GM10248 (cell line): Measurements from ENCODE around the gene PGF.

ENCODE experiments used
- CTCF ChIA-PET: fragments of 300-600 bp; sonication (Branson Sonifier 250); formaldehyde crosslinking; extraction: SDS; loops from one replicate; lab custom pipeline; 2021; ENCODE audit warnings: antibody characterized with exemption; lab: Yijun Ruan, JAX
- POLR2A ChIA-PET: fragments of 350-650 bp; sonication (Branson Sonifier 250); formaldehyde crosslinking; extraction: SDS; loops from one replicate; lab custom pipeline; 2020; ENCODE audit warnings: antibody characterized with exemption; lab: Yijun Ruan, JAX
- DNase-seq: peaks from one replicate; pipeline ENCODE4 v3.0.0; 2012; ENCODE audit errors: extremely low spot score
- TF ChIP-seq, protein P1 (sequence below): IDR thresholded peaks from 2 replicates; pipeline ENCODE4 v1.5.1; 2012; ENCODE audit warnings: mild to moderate bottlenecking, low read depth; ENCODE audit errors: extremely low read depth, missing control alignments, control extremely low read depth

PGF gene

DNA sequence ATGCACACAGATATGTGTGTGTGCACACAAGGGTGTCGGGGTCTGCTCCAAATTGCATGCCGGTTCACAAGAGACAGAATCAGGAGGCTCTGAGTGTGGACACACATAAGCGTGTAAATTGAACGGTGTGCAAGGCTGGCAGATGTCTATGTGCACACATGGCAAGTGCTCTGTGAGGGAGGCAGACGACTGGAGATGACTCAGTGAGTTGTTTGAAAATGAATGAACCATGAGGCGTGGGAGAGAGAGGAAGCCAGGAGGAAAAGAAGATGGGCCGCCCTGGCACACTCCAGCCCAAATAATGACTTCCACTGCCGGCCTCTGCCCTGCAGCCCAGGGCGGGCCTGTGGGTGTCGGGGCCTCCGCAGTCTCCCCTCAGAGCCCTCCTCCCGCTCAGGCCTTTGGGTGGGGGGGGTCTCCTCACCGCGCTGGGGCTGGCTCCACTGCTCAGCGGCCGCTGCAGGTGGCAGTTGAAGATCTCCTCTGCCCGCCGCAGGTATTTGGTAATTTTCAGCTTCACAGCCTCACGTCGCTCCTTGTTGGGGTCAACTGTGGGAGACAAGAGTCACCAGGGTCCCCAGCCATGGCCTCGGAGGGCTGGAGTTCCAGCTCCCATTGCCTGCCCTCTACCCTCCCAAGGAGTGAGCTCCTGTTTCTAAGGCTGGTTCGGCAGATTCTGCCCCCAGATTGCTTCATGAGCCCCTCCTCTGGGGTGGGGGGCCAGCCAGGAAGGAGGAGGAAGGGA is 35.8 kb downstream of the PGF start:
- TF ChIP-seq, protein P1, sequence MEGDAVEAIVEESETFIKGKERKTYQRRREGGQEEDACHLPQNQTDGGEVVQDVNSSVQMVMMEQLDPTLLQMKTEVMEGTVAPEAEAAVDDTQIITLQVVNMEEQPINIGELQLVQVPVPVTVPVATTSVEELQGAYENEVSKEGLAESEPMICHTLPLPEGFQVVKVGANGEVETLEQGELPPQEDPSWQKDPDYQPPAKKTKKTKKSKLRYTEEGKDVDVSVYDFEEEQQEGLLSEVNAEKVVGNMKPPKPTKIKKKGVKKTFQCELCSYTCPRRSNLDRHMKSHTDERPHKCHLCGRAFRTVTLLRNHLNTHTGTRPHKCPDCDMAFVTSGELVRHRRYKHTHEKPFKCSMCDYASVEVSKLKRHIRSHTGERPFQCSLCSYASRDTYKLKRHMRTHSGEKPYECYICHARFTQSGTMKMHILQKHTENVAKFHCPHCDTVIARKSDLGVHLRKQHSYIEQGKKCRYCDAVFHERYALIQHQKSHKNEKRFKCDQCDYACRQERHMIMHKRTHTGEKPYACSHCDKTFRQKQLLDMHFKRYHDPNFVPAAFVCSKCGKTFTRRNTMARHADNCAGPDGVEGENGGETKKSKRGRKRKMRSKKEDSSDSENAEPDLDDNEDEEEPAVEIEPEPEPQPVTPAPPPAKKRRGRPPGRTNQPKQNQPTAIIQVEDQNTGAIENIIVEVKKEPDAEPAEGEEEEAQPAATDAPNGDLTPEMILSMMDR, result no peak
- no peak for DNase-seq
- POLR2A ChIA-PET, result no interaction called here
- CTCF ChIA-PET, result interaction anchor here (1.2 to 8.4 kb wide), 3 partner anchors 13 to 311 kb away, joined by 3 to 81 read pairs (median 3); no protein-coding TSS in a partner anchor

DNA sequence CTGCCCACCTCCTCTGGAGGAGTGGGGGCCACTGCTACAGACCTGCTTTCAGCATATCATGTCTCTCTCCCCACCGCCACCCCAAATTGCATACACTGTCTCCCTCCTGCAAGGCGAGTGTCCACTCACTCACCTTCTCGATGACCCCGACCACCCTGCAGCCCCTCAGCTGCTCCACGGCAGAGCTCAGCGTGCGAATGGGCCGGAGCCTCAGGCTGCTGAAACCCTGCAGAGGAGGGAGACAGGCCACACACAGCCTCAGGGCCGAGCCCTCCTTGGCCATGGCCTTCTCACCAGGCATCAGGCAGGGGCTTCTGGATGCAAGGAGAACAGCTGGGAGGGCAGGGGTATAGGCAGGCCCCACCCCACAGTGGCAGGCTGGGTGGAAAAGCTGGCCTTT is 37.0 kb downstream of the PGF start:
- no peak for DNase-seq
- TF ChIP-seq, protein P1, result no peak
- POLR2A ChIA-PET, result no interaction called here
- CTCF ChIA-PET, result interaction anchor here (1.3 to 2.8 kb wide), 4 partner anchors 12 to 58 kb away, joined by 3 to 33 read pairs (median 10); no protein-coding TSS in a partner anchor

DNA sequence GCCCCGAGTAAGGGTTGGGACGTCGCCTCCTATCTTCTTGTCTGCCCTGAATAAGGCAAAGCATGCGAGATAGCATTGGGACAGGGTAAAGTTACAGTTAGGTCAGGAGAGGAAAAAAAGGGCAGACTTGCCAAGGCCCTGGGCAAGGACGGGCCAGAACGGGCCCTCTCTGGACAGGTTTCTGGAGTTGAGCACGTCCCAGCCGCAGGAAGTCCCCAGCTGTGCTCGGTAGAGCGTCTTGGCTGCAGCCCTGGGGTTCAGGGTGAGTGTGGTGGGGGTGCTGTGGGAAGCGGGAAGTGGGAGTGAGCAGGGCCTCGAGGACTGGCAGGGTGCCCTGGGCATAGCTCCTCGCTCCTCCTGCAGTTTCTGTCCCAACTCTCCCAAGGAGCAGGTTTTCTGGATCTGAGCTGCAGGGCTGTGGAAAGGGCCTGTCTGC is 37.7 kb downstream of the PGF start:
- ChIA-PET POLR2A (no interaction called here), CTCF (interaction anchor here (1.0 to 2.8 kb wide), 8 partner anchors 11 to 562 kb away, joined by 3 to 33 read pairs (median 4); no protein-coding TSS in a partner anchor)
- DNase-seq, result no peak
- TF ChIP-seq, protein P1, result no peak

DNA sequence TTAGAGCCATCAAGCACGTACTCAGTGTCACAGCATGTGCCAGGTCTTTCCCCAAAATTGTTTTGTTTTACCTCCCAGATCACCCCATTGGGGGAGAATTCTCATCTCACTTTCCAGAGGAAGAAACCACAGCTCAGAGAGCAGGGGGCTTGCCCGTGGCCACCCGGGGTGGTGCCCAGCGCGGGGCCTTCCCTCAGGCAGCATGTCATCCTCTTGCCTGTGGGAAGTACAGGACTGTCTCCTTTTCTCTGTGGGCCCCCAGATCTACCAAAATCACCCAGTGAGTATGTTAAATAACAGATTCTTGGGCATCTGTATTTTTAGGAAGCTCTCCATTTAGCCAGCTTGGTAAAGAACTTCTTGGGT is 38.2 kb downstream of the PGF start:
- TF ChIP-seq, protein P1, result no peak
- POLR2A ChIA-PET, result no interaction called here
- DNase-seq, result no peak
- CTCF ChIA-PET, result interaction anchor here (1.0 to 2.8 kb wide), 8 partner anchors 11 to 562 kb away, joined by 3 to 33 read pairs (median 4); no protein-coding TSS in a partner anchor

DNA sequence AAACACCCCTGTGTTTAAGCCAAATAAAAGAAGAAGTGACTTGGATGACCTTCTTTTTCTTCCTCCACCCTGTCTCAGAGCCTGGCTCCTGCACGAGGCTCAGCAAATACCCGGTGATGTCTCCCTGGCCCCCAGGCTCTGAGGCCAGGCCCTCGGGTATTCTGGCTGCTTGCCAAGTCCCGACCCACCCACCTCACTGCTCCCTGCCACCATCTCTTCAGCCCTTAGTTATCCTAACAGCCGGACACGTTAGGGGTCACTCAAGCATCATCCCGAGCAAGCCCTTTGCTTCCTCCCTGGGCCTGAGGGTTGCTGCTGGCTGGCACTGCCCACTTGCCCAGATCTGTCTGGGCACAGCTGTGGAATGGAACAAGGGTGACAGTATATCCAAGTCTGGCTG is 39.6 kb downstream of the PGF start:
- POLR2A ChIA-PET, result no interaction called here
- TF ChIP-seq, protein P1, result no peak
- CTCF ChIA-PET, result interaction anchor here (0.7 to 2.8 kb wide), 5 partner anchors 9 to 388 kb away, joined by 3 to 33 read pairs (median 5); no protein-coding TSS in a partner anchor
- no peak for DNase-seq

DNA sequence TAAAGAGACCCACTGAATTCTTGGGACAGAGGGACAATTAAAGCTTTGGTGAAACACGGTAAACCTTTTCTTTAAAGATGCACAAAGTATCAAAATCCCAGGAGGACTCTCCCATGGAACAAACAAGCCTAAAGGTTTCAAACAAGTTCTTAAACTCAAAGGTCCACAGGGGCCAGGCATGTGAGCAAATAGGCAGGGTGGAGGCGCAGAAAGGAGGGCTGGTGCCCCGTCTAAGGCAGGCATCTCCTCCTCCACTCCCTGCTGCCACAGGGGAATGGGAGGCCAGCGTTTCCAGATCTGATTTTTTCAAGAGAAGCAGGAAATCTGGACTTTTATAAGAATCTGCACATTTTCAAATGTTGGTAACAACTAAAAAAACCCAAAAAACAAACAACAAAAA is 40.0 kb downstream of the PGF start:
- DNase-seq, result no peak
- TF ChIP-seq, protein P1, result no peak
- POLR2A ChIA-PET, result no interaction called here
- CTCF ChIA-PET, result interaction anchor here (1.1 to 2.8 kb wide), 3 partner anchors 9 to 172 kb away, joined by 4 to 17 read pairs (median 5); no protein-coding TSS in a partner anchor
